Neural progenitor cell (in vitro differentiated cells): ENCODE results near the gene MYO5A. TPM values are rescaled to one million over a fixed set of nuclear protein-coding genes. Genes with fewer than 3 reads are reported as not detected.

Source experiments
- DNase-seq: peaks from one replicate; pipeline ENCODE4 v3.0.0-alpha.2; 2016; ENCODE audit warnings: low spot score
- H2AFZ ChIP-seq: fragments of 200-600 bp; sonication (generic); replicated peaks from 2 replicates; pipeline ENCODE4 v1.6.1; 2016; ENCODE audit warnings: antibody characterized with exemption
- H3F3A ChIP-seq: fragments of 200-600 bp; sonication (generic); 2 replicates; pipeline ENCODE4 v1.6.1; 2016; ENCODE audit warnings: antibody characterized with exemption, low read depth
- H3K27ac ChIP-seq: fragments of 200-600 bp; sonication (generic); 2 replicates; pipeline ENCODE4 v1.5.1; 2016; ENCODE audit warnings: mild to moderate bottlenecking
- H3K27me3 ChIP-seq: fragments of 200-600 bp; sonication (generic); 2 replicates; pipeline ENCODE4 v1.6.1; 2016; ENCODE audit warnings: mild to moderate bottlenecking, moderate library complexity
- H3K36me3 ChIP-seq: fragments of 200-600 bp; sonication (generic); 2 replicates; pipeline ENCODE4 v1.5.1; 2016
- H3K4me1 ChIP-seq: fragments of 200-600 bp; sonication (generic); 2 replicates; pipeline ENCODE4 v1.6.1; 2016; ENCODE audit warnings: mixed run types
- H3K4me2 ChIP-seq: fragments of 200-600 bp; sonication (generic); 2 replicates; pipeline ENCODE4 v1.6.1; 2016
- H3K4me3 ChIP-seq: fragments of 200-600 bp; sonication (generic); 2 replicates; pipeline ENCODE4 v1.5.1; 2016
- H3K79me2 ChIP-seq: fragments of 200-600 bp; sonication (generic); 2 replicates; pipeline ENCODE4 v1.6.1; 2016; ENCODE audit warnings: low read depth
- H3K9ac ChIP-seq: fragments of 200-600 bp; sonication (generic); 2 replicates; pipeline ENCODE4 v1.6.1; 2016
- H3K9me3 ChIP-seq: fragments of 200-600 bp; sonication (generic); 2 replicates; pipeline ENCODE4 v1.5.1; 2016; ENCODE audit warnings: low read depth
- H4K20me1 ChIP-seq: fragments of 200-600 bp; sonication (generic); 2 replicates; pipeline ENCODE4 v1.6.1; 2016; ENCODE audit warnings: low read depth
- H3K27ac Mint-ChIP-seq: 3 replicates; pipeline ENCODE4 v1.8.0; 2021; ENCODE audit warnings: mixed read lengths
- H3K27me3 Mint-ChIP-seq: 2 replicates; pipeline ENCODE4 v1.8.0; 2022; ENCODE audit warnings: low read depth, mild to moderate bottlenecking, inconsistent platforms, moderate library complexity, mixed read lengths; ENCODE audit not compliant: insufficient read depth
- H3K36me3 Mint-ChIP-seq: 3 replicates; pipeline ENCODE4 v1.8.0; 2021; ENCODE audit warnings: mixed read lengths
- H3K4me1 Mint-ChIP-seq: 3 replicates; pipeline ENCODE4 v1.8.0; 2021; ENCODE audit warnings: mixed read lengths
- H3K4me3 Mint-ChIP-seq: 3 replicates; pipeline ENCODE4 v1.8.0; 2021; ENCODE audit warnings: mild to moderate bottlenecking, moderate library complexity, mixed read lengths
- H3K9me3 Mint-ChIP-seq: 3 replicates; pipeline ENCODE4 v1.8.0; 2020; ENCODE audit warnings: mixed read lengths
- EZH2 ChIP-seq: fragments of 200-600 bp; sonication (generic); IDR thresholded peaks from 2 replicates; pipeline ENCODE4 v1.6.1; 2017; ENCODE audit warnings: antibody characterized with exemption, mild to moderate bottlenecking, moderate library complexity
- EZH2phosphoT487 ChIP-seq: fragments of 200-600 bp; sonication (generic); IDR thresholded peaks from 2 replicates; pipeline ENCODE4 v1.6.1; 2017; ENCODE audit warnings: antibody characterized with exemption
- total RNA-seq: library from RNA; depleted of rRNA; stranded (reverse); fragments of >200 nt; gene quantifications from 2 replicates; pipeline ENCODE4 v1.2.3, GENCODE V29; 2015; ENCODE audit warnings: low replicate concordance
- TF ChIP-seq, protein P1 (sequence below): fragments of 200-600 bp; sonication (generic); IDR thresholded peaks from 2 replicates; pipeline ENCODE4 v1.5.1; 2017; ENCODE audit warnings: antibody characterized with exemption, mild to moderate bottlenecking

Gene MYO5A
- total RNA-seq, 1 donor from 2014 or later = 34.3 TPM

DNA sequence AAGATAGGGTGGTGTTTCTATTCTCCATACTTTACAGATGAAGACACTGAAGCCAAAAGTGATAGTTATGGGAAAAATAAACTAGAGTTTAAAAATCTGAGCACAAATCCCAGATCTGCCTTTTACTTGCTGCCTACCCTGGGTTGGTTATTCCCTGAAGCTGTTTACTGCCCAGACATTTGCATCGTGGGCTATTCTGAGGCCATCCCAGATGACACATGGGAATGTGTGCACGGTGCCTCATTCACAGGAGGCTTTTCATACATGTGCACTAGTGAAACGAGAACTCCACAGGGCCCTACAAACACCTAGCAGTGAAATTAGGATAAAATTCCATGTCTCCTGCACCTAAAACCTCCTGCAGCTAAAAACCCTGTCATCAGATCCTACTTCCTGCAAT lies 250.5 kb downstream of the MYO5A start:
- no peaks in the 10 kb centered on the region for H3K36me3 ChIP-seq
- H3K9ac ChIP-seq = no peak overlapping the region
- H2AFZ ChIP-seq = no peak overlapping the region
- no peaks in the 10 kb centered on the region for H4K20me1 ChIP-seq
- H3K27ac Mint-ChIP-seq = no peak overlapping the region
- TF ChIP-seq EZH2 (no peak), EZH2phosphoT487 (no peak)
- TF ChIP-seq, protein P1, sequence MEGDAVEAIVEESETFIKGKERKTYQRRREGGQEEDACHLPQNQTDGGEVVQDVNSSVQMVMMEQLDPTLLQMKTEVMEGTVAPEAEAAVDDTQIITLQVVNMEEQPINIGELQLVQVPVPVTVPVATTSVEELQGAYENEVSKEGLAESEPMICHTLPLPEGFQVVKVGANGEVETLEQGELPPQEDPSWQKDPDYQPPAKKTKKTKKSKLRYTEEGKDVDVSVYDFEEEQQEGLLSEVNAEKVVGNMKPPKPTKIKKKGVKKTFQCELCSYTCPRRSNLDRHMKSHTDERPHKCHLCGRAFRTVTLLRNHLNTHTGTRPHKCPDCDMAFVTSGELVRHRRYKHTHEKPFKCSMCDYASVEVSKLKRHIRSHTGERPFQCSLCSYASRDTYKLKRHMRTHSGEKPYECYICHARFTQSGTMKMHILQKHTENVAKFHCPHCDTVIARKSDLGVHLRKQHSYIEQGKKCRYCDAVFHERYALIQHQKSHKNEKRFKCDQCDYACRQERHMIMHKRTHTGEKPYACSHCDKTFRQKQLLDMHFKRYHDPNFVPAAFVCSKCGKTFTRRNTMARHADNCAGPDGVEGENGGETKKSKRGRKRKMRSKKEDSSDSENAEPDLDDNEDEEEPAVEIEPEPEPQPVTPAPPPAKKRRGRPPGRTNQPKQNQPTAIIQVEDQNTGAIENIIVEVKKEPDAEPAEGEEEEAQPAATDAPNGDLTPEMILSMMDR = no peak
- peaks cover 5% of the 10 kb centered on the region for H3K27me3 Mint-ChIP-seq
- H3K36me3 Mint-ChIP-seq = peaks cover 25% of the 10 kb centered on the region
- H3K4me3 ChIP-seq = no peak overlapping the region
- H3K27me3 ChIP-seq = no peaks in the 10 kb centered on the region
- no peaks in the 10 kb centered on the region for H3K9me3 Mint-ChIP-seq
- H3K4me1 Mint-ChIP-seq = peaks cover 10% of the 10 kb centered on the region
- no peaks in the 10 kb centered on the region for H3K9me3 ChIP-seq
- H3F3A ChIP-seq = no peaks in the 10 kb centered on the region
- no peaks in the 10 kb centered on the region for H3K4me1 ChIP-seq
- no peak overlapping the region for H3K4me2 ChIP-seq
- H3K27ac ChIP-seq = no peak overlapping the region
- DNase-seq = no peak
- H3K79me2 ChIP-seq = no peaks in the 10 kb centered on the region
- H3K4me3 Mint-ChIP-seq = no peak overlapping the region

DNA sequence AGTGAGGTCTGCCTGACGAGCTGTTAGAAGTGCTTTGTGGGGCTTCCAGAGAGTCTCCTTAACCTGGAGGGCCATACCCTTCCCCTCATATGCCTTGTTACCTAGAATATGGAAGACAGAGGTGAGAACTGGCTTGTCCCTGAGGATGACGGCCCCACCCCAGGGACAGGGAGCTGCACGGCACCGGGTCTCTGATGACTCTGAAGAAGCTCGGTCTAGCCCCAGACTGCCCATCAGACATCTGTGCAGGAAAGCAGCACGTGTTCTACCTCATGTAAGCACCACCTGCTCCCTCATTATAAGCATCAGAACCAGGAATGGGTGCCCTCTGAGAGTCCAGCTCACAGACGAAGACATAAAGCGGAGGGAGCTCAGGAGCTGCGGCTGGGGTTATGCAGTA lies 251.1 kb downstream of the MYO5A start:
- DNase-seq = no peak
- Histone ChIP-seq H2AFZ (no peak overlapping the region), H3K27me3 (no peaks in the 10 kb centered on the region), H3K9ac (no peak overlapping the region), H3K4me1 (no peaks in the 10 kb centered on the region), H3K4me2 (no peak overlapping the region), H3F3A (no peaks in the 10 kb centered on the region), H3K27ac (no peak overlapping the region), H3K36me3 (no peaks in the 10 kb centered on the region), H3K79me2 (no peaks in the 10 kb centered on the region), H4K20me1 (no peaks in the 10 kb centered on the region), H3K9me3 (no peaks in the 10 kb centered on the region), H3K4me3 (no peak overlapping the region)
- peaks cover 5% of the 10 kb centered on the region for H3K27me3 Mint-ChIP-seq
- TF ChIP-seq EZH2phosphoT487 (no peak), EZH2 (no peak)
- TF ChIP-seq, protein P1 = no peak
- H3K4me1 Mint-ChIP-seq = peaks cover 10% of the 10 kb centered on the region
- H3K4me3 Mint-ChIP-seq = no peak overlapping the region
- H3K27ac Mint-ChIP-seq = no peak overlapping the region
- no peaks in the 10 kb centered on the region for H3K9me3 Mint-ChIP-seq
- peaks cover 25% of the 10 kb centered on the region for H3K36me3 Mint-ChIP-seq

DNA sequence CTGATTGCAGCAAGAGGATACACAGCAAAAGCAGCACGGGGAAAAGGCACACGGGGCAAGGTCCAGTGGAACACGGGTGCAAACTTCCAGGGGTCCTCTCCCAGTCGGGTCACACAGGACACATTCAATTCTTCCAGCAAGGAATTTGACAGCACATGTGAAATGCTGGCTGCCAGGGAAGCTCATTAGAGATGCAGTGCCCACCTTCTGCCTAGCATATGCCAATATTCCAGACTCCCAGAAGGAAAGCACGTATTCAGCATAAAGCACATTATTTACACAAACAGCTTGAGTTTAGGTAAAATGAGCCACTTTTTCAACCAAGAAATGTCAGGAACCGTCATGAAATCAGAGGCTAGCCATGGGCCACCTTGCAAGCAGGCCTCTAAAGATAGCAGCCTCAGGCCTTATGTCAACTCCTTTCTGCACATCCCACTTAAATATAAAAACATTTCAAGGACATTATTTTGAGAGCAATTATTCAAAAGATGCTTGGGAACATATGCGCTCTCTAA lies 252.4 kb downstream of the MYO5A start:
- Histone ChIP-seq H3F3A (no peaks in the 10 kb centered on the region), H3K27me3 (no peaks in the 10 kb centered on the region), H2AFZ (no peak overlapping the region), H3K9ac (no peak overlapping the region), H3K36me3 (no peaks in the 10 kb centered on the region), H3K9me3 (no peaks in the 10 kb centered on the region), H3K4me2 (no peak overlapping the region), H3K27ac (no peak overlapping the region), H3K4me1 (no peaks in the 10 kb centered on the region), H3K79me2 (no peaks in the 10 kb centered on the region), H4K20me1 (no peaks in the 10 kb centered on the region), H3K4me3 (no peak overlapping the region)
- DNase-seq = no peak
- H3K9me3 Mint-ChIP-seq = no peaks in the 10 kb centered on the region
- TF ChIP-seq, protein P1 = no peak
- TF ChIP-seq EZH2phosphoT487 (no peak), EZH2 (no peak)
- H3K4me1 Mint-ChIP-seq = peaks cover 5% of the 10 kb centered on the region
- no peak overlapping the region for H3K4me3 Mint-ChIP-seq
- H3K36me3 Mint-ChIP-seq = peaks cover 28% of the 10 kb centered on the region
- no peak overlapping the region for H3K27ac Mint-ChIP-seq
- H3K27me3 Mint-ChIP-seq = no peaks in the 10 kb centered on the region
